Spleen (tissue), 7 donors: ENCODE results near the gene ACOT13.

ENCODE experiments used
- POLR2A ChIP-seq, 3 donors: fragments of 450-650 bp; IDR thresholded peaks; one replicate each; pipeline ENCODE4 v1.5.1; 2017; ENCODE audit warnings: antibody characterized with exemption in 3 of 3, mild to moderate bottlenecking in 1 of 3
- POLR2AphosphoS5 ChIP-seq, 3 donors: sonication (generic); formaldehyde crosslinking; IDR thresholded peaks; one replicate each; pipeline ENCODE4 v1.5.1; 2017; ENCODE audit warnings: antibody characterized with exemption in 3 of 3
- TF ChIP-seq, protein P1 (sequence below), 11 experiments: fragments of 200-600 bp in 7 of 11; fragments of 450-650 bp in 4 of 11; sonication (generic) in 4 of 11; IDR thresholded peaks in 8 of 11; conservative IDR thresholded peaks in 3 of 11; 1 replicate in 7 of 11; 2 replicates in 4 of 11; pipeline versions ENCODE4 v1.4.0 to v1.8.0; 2016 to 2021; ENCODE audit warnings: antibody characterized with exemption in 11 of 11, inconsistent platforms in 4 of 11, mild to moderate bottlenecking in 1 of 11
- donor health status: DM: no; HTN: no; CAD: no; lungs with moderate emphysema.
- donor health status: DM: no; HTN: no; CAD: no.
- donor health status: DM: no; HTN: no; CAD: no.

DNA sequence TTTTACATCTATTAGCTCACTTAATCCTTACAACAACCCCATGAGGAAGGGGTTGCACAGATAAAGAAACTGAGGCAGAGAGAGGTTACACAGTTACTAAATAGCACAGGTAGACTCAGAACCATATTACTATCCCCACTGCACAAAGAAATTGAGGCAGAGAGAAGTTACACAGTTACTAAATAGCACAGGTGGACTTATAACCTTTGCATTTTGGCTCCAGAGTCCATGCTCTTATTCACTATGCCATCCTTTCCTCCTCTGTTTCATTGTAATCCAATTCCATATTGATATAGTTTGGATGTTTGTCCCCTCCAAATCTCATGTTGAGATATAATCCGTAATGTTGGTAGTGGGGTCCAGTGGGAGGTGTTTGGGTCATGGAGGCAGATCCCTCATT is 3.7 kb upstream of the ACOT13 start:
- TF ChIP-seq, protein P1, sequence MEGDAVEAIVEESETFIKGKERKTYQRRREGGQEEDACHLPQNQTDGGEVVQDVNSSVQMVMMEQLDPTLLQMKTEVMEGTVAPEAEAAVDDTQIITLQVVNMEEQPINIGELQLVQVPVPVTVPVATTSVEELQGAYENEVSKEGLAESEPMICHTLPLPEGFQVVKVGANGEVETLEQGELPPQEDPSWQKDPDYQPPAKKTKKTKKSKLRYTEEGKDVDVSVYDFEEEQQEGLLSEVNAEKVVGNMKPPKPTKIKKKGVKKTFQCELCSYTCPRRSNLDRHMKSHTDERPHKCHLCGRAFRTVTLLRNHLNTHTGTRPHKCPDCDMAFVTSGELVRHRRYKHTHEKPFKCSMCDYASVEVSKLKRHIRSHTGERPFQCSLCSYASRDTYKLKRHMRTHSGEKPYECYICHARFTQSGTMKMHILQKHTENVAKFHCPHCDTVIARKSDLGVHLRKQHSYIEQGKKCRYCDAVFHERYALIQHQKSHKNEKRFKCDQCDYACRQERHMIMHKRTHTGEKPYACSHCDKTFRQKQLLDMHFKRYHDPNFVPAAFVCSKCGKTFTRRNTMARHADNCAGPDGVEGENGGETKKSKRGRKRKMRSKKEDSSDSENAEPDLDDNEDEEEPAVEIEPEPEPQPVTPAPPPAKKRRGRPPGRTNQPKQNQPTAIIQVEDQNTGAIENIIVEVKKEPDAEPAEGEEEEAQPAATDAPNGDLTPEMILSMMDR (IDR thresholded peaks at IDR 0.05 in 8 of 11, conservative IDR thresholded peaks at IDR 0.05 in 3 of 11), result no peak
- TF ChIP-seq POLR2AphosphoS5 (IDR thresholded peaks at IDR 0.05) (no peak), POLR2A (IDR thresholded peaks at IDR 0.05) (no peak)
